IMR-90 (cell line): ENCODE results near the gene USH1G. TPM values are rescaled to one million over a fixed set of nuclear protein-coding genes. Genes with fewer than 3 reads are reported as not detected.

Experiments
- ATAC-seq: fragments of 200-7000 bp; cut with Tn5 transposase; 2 replicates; pipeline ENCODE4 v1.9.1; 2020; ENCODE audit warnings: low read depth, mild to moderate bottlenecking, moderate library complexity
- BruUV-seq: library from RNA; stranded (reverse); fragments of 400-500 nt; replicated peaks from 2 replicates; lab custom pipeline; 2021; lab: Mats Ljungman, UMichigan
- CTCF ChIA-PET: fragments of 300-600 bp; formaldehyde crosslinking; extraction: SDS; loops from one replicate; lab custom pipeline; 2021; ENCODE audit warnings: antibody characterized with exemption; lab: Yijun Ruan, JAX
- POLR2A ChIA-PET: fragments of 300-600 bp; sonication (Branson Sonifier 250); formaldehyde crosslinking; loops from one replicate; lab custom pipeline; 2022; ENCODE audit warnings: antibody characterized with exemption; ENCODE audit not compliant: unreplicated experiment; lab: Charles Lee
- DNase-seq: peaks from one replicate; pipeline ENCODE4 v3.0.0; 2013
- H2AFZ ChIP-seq: replicated peaks from 2 replicates; pipeline ENCODE3; 2013; ENCODE audit warnings: low read length, mild to moderate bottlenecking; ENCODE audit not compliant: poor library complexity
- H2AK5ac ChIP-seq: 2 replicates; pipeline ENCODE4 v1.6.1; 2013; ENCODE audit warnings: low read depth, low read length, inconsistent platforms
- H2AK9ac ChIP-seq: replicated peaks from 2 replicates; pipeline ENCODE3; 2013; ENCODE audit warnings: mild to moderate bottlenecking, low read depth, low read length, moderate library complexity; ENCODE audit not compliant: poor library complexity
- H2BK120ac ChIP-seq: 2 replicates; pipeline ENCODE4 v1.6.1; 2013; ENCODE audit warnings: low read depth, low read length, inconsistent platforms
- H2BK15ac ChIP-seq: 3 replicates; pipeline ENCODE4 v1.6.1; 2013; ENCODE audit warnings: low read depth, low read length, inconsistent platforms
- H2BK20ac ChIP-seq: 2 replicates; pipeline ENCODE4 v1.6.1; 2013; ENCODE audit warnings: low read depth, mild to moderate bottlenecking, inconsistent platforms, low read length, moderate library complexity
- H2BK5ac ChIP-seq: 2 replicates; pipeline ENCODE4 v1.6.1; 2013; ENCODE audit warnings: mild to moderate bottlenecking, low read depth, low read length, inconsistent platforms; ENCODE audit not compliant: poor library complexity, severe bottlenecking
- H3K14ac ChIP-seq: replicated peaks from 2 replicates; pipeline ENCODE4 v1.6.1; 2013; ENCODE audit warnings: low read depth, low read length, inconsistent platforms
- H3K18ac ChIP-seq: 2 replicates; pipeline ENCODE4 v1.6.1; 2013; ENCODE audit warnings: low read depth, low read length, control low read depth
- H3K23ac ChIP-seq: 2 replicates; pipeline ENCODE4 v1.6.1; 2013; ENCODE audit warnings: low read depth, low read length, inconsistent platforms
- H3K27ac ChIP-seq: 2 replicates; pipeline ENCODE4 v1.5.1; 2013; ENCODE audit warnings: mild to moderate bottlenecking, control low read depth, low read length; ENCODE audit not compliant: insufficient read depth
- H3K27me3 ChIP-seq: 2 replicates; pipeline ENCODE4 v1.6.1; 2013; ENCODE audit warnings: low read length; ENCODE audit not compliant: control insufficient read depth, insufficient read depth
- H3K36me3 ChIP-seq: 2 replicates; pipeline ENCODE4 v1.6.1; 2013; ENCODE audit warnings: low read length, mixed read lengths; ENCODE audit not compliant: control insufficient read depth, insufficient read depth
- H3K4ac ChIP-seq: 2 replicates; pipeline ENCODE4 v1.6.1; 2013; ENCODE audit warnings: low read depth, low read length, inconsistent platforms
- H3K4me1 ChIP-seq: 2 replicates; pipeline ENCODE4 v1.6.1; 2013; ENCODE audit warnings: low read length, mixed read lengths; ENCODE audit not compliant: control insufficient read depth, insufficient read depth
- H3K4me2 ChIP-seq: 2 replicates; pipeline ENCODE4 v1.6.1; 2013; ENCODE audit warnings: low read depth, mild to moderate bottlenecking, control low read depth, low read length, moderate library complexity
- H3K4me3 ChIP-seq: 2 replicates; pipeline ENCODE4 v1.5.1; 2013; ENCODE audit warnings: low read depth, mild to moderate bottlenecking, control low read depth, low read length, moderate library complexity; ENCODE audit not compliant: insufficient read depth
- H3K56ac ChIP-seq: 2 replicates; pipeline ENCODE4 v1.6.1; 2013; ENCODE audit warnings: low read length, inconsistent platforms; ENCODE audit not compliant: insufficient read depth; ENCODE audit errors: extremely low read depth
- H3K79me1 ChIP-seq, 2 experiments: 2 replicates each; pipeline ENCODE4 v1.6.1; 2013; ENCODE audit warnings: low read length in 2 of 2, inconsistent platforms in 1 of 2, low read depth in 1 of 2
- H3K9ac ChIP-seq: 2 replicates; pipeline ENCODE4 v1.6.1; 2013; ENCODE audit warnings: low read depth, low read length, control low read depth
- H3K9me1 ChIP-seq: 2 replicates; pipeline ENCODE4 v1.6.1; 2013; ENCODE audit warnings: low read length, inconsistent platforms; ENCODE audit not compliant: insufficient read depth
- H3K9me3 ChIP-seq: 2 replicates; pipeline ENCODE4 v1.6.1; 2013; ENCODE audit warnings: low read length; ENCODE audit not compliant: control insufficient read depth, insufficient read depth
- H4K20me1 ChIP-seq: 2 replicates; pipeline ENCODE4 v1.6.1; 2013; ENCODE audit warnings: low read length, inconsistent platforms; ENCODE audit not compliant: insufficient read depth
- H4K5ac ChIP-seq: 2 replicates; pipeline ENCODE4 v1.6.1; 2013; ENCODE audit warnings: mild to moderate bottlenecking, low read depth, low read length, control low read depth
- H4K8ac ChIP-seq, 2 experiments: 2 replicates each; pipeline ENCODE4 v1.6.1; 2013; ENCODE audit warnings: low read depth in 2 of 2, low read length in 2 of 2, control low read depth in 1 of 2, inconsistent platforms in 1 of 2
- H4K91ac ChIP-seq: 2 replicates; pipeline ENCODE4 v1.6.1; 2013; ENCODE audit warnings: low read depth, low read length, inconsistent platforms; ENCODE audit not compliant: insufficient read depth
- MAFK ChIP-seq: IDR thresholded peaks from 2 replicates; pipeline ENCODE4 v1.6.1; 2012; ENCODE audit warnings: low read depth, low read length, improper control_type of control experiment
- MAZ ChIP-seq: IDR thresholded peaks from 2 replicates; pipeline ENCODE4 v1.6.1; 2012; ENCODE audit warnings: low read depth, mild to moderate bottlenecking, low read length, improper control_type of control experiment, moderate library complexity, borderline replicate concordance
- NFE2L2 ChIP-seq: fragments of 150-350 bp; IDR thresholded peaks from 2 replicates; pipeline ENCODE4 v1.6.1; 2016; ENCODE audit warnings: low read depth, mild to moderate bottlenecking, low read length
- RFX5 ChIP-seq: IDR thresholded peaks from 2 replicates; pipeline ENCODE4 v1.8.0; 2012; ENCODE audit warnings: low read depth, mild to moderate bottlenecking, low read length, moderate library complexity
- WGBS, 2 experiments: methylation state at CpG; one replicate each; pipeline versions ENCODE4 v1.1.5 to v1.1.7; 2013; ENCODE audit warnings: missing lambda C conversion rate in 2 of 2; ENCODE audit not compliant: insufficient read length in 1 of 2; ENCODE audit errors: extremely low coverage in 2 of 2; 5-methylcytosine and 5-hydroxymethylcytosine counted together
- dilution Hi-C: fragments of 300-500 bp; cut with HindIII; formaldehyde crosslinking; loops from one replicate; pipeline ENCODE4 v1.14.3; 2018; ENCODE audit warnings: low sequenced_read_pairs; ENCODE audit not compliant: unreplicated experiment
- in situ Hi-C: fragments of 300-500 bp; cut with MboI; formaldehyde crosslinking; loops from 3 replicates; pipeline ENCODE4 v1.14.3; 2019; ENCODE audit warnings: low sequenced_read_pairs, inconsistent platforms, mixed read lengths
- intact Hi-C: fragments of 100-400 bp; cut with micrococcal nuclease; formaldehyde crosslinking; loops from 2 replicates; pipeline ENCODE4 v1.10.0; 2022
- polyA plus RNA-seq, 3 experiments: library from polyadenylated mRNA; depleted of rRNA; stranded (reverse); fragments of >200 nt; gene quantifications; 2 replicates each; pipeline ENCODE4 v1.2.3, GENCODE V29; 2012; ENCODE audit warnings: low replicate concordance in 1 of 3
- total RNA-seq: library from RNA; depleted of rRNA; stranded (reverse); fragments of >200 nt; gene quantifications from 2 replicates; pipeline ENCODE4 v1.2.3, GENCODE V29; 2012
- TF ChIP-seq, protein P1 (sequence below): conservative IDR thresholded peaks from 2 replicates; pipeline ENCODE4 v1.5.1; 2012; ENCODE audit warnings: mild to moderate bottlenecking, low read depth, low read length, improper control_type of control experiment
- TF ChIP-seq, protein P2 (sequence below): fragments of 150-350 bp; IDR thresholded peaks from 2 replicates; pipeline ENCODE4 v1.6.1; 2017; ENCODE audit warnings: mild to moderate bottlenecking, antibody characterized with exemption, low read length, low read depth

USH1G gene
- total and polyA plus RNA-seq, 2 of the 4 experiments (the other 2 are of a cell fraction): not detected

DNA sequence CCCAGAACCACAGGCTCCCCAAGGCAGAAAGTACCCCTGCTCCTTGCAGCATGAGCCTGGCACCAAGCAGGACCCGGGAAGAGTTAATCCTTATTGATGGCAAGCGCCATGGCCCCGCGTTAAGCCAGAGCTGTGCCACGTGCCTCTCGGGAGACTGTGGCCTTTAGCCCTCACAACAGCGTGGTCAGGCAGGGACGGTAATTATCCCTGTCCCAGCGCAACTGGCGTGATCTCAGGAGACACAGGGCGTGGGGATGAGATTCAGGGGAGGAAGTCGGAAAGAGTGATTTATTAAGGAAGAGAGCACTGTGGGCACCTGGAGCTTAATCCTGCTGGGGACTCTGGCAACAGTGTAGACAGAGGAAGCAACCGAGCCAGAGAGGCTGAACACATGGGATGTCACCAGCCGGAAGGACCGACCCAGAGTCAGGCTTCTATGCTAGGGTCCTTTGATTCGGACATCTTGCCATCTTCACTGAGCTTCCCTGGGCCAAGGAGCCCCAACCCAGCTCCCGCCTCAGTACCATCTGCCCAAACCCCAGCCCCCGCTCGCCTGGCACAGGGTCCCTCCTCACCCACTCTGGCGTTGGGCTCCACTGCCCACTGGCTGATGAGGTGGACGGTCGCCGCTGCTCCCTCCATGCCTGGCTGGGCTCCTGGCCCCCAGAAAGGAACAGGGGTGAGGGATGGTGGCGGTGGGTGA is 29.5 kb upstream of the USH1G start:
- no peak for DNase-seq
- H3K23ac ChIP-seq: no peak overlapping the region
- no peak overlapping the region for H4K8ac ChIP-seq
- in situ Hi-C loops (loop anchor here (10.0 kb wide), 1 partner anchor 208 kb away; the partner anchor contains the start of gene NHERF1), dilution Hi-C loops (no loop called here), intact Hi-C loops (no loop called here)
- H2AK5ac ChIP-seq: no peak overlapping the region
- no peak overlapping the region for H3K4me2 ChIP-seq
- no peaks in the 10 kb centered on the region for H3K79me1 ChIP-seq
- H2BK15ac ChIP-seq: no peak overlapping the region
- no peak overlapping the region for H2BK5ac ChIP-seq
- H2BK20ac ChIP-seq: no peak overlapping the region
- CTCF ChIA-PET: no interaction called here
- no peak overlapping the region for H3K27ac ChIP-seq
- ATAC-seq: no peak
- H4K91ac ChIP-seq: no peak overlapping the region
- no peaks in the 10 kb centered on the region for H3K9me3 ChIP-seq
- H3K14ac ChIP-seq: no peak overlapping the region
- H3K18ac ChIP-seq: no peak overlapping the region
- H3K27me3 ChIP-seq: peaks cover 54% of the 10 kb centered on the region
- no peak overlapping the region for H4K5ac ChIP-seq
- no peaks in the 10 kb centered on the region for H3K9me1 ChIP-seq
- H3K4me3 ChIP-seq: no peak overlapping the region
- H3K36me3 ChIP-seq: no peaks in the 10 kb centered on the region
- H3K56ac ChIP-seq: no peak overlapping the region
- H2BK120ac ChIP-seq: no peak overlapping the region
- H4K20me1 ChIP-seq: no peaks in the 10 kb centered on the region
- POLR2A ChIA-PET: no interaction called here
- H3K4ac ChIP-seq: no peak overlapping the region
- no peak overlapping the region for H2AFZ ChIP-seq
- H3K9ac ChIP-seq: no peak overlapping the region
- no TSS peak for BruUV-seq
- TF ChIP-seq RFX5: no peak
- no peak for TF ChIP-seq NFE2L2
- TF ChIP-seq, protein P1, sequence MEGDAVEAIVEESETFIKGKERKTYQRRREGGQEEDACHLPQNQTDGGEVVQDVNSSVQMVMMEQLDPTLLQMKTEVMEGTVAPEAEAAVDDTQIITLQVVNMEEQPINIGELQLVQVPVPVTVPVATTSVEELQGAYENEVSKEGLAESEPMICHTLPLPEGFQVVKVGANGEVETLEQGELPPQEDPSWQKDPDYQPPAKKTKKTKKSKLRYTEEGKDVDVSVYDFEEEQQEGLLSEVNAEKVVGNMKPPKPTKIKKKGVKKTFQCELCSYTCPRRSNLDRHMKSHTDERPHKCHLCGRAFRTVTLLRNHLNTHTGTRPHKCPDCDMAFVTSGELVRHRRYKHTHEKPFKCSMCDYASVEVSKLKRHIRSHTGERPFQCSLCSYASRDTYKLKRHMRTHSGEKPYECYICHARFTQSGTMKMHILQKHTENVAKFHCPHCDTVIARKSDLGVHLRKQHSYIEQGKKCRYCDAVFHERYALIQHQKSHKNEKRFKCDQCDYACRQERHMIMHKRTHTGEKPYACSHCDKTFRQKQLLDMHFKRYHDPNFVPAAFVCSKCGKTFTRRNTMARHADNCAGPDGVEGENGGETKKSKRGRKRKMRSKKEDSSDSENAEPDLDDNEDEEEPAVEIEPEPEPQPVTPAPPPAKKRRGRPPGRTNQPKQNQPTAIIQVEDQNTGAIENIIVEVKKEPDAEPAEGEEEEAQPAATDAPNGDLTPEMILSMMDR: no peak
- TF ChIP-seq MAZ: no peak
- no peak for TF ChIP-seq MAFK
- TF ChIP-seq, protein P2, sequence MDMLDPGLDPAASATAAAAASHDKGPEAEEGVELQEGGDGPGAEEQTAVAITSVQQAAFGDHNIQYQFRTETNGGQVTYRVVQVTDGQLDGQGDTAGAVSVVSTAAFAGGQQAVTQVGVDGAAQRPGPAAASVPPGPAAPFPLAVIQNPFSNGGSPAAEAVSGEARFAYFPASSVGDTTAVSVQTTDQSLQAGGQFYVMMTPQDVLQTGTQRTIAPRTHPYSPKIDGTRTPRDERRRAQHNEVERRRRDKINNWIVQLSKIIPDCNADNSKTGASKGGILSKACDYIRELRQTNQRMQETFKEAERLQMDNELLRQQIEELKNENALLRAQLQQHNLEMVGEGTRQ: no peak
- no peak overlapping the region for H2AK9ac ChIP-seq
- 60% methylated on average over 1 of the region's 24 CpGs; no CpG with 5 or more reads in 1 of the 2 experiments for WGBS, 2 experiments
- no peaks in the 10 kb centered on the region for H3K4me1 ChIP-seq
